Liver (tissue), 3 donors: ENCODE results near the gene TOGARAM1.

Experiments
- EGR1 ChIP-seq, 2 donors: IDR thresholded peaks; 2 replicates each; pipeline ENCODE4 v1.6.1; 2016 to 2018; ENCODE audit warnings: antibody characterized with exemption in 2 of 2, low read depth in 2 of 2
- FOXA2 ChIP-seq: IDR thresholded peaks from 2 replicates; pipeline ENCODE4 v1.6.1; 2016; ENCODE audit warnings: antibody characterized with exemption
- GABPA ChIP-seq, 2 donors: IDR thresholded peaks in 1 of 2; conservative IDR thresholded peaks in 1 of 2; 2 replicates each; pipeline ENCODE4 v1.6.1; 2016; ENCODE audit warnings: antibody characterized with exemption in 2 of 2, mild to moderate bottlenecking in 1 of 2, moderate library complexity in 1 of 2
- HNF4A ChIP-seq, 2 donors: conservative IDR thresholded peaks; 2 replicates each; pipeline ENCODE4 v1.6.1; 2016; ENCODE audit warnings: antibody characterized with exemption in 2 of 2, mild to moderate bottlenecking in 2 of 2
- JUND ChIP-seq, 2 donors: IDR thresholded peaks; 2 replicates each; pipeline ENCODE4 v1.6.1; 2016; ENCODE audit warnings: antibody characterized with exemption in 2 of 2
- RAD21 ChIP-seq, 2 donors: IDR thresholded peaks; 2 replicates each; pipeline ENCODE4 v1.6.1; 2016; ENCODE audit warnings: antibody characterized with exemption in 2 of 2, mild to moderate bottlenecking in 2 of 2
- RXRA ChIP-seq, 2 donors: IDR thresholded peaks; 2 replicates each; pipeline ENCODE4 v1.6.1; 2017 to 2018; ENCODE audit warnings: antibody characterized with exemption in 2 of 2, mild to moderate bottlenecking in 1 of 2
- TAF1 ChIP-seq: conservative IDR thresholded peaks from 2 replicates; pipeline ENCODE4 v1.6.1; 2016; ENCODE audit warnings: antibody characterized with exemption, mild to moderate bottlenecking
- TF ChIP-seq, protein P1 (sequence below): fragments of 150-350 bp; IDR thresholded peaks from 2 replicates; pipeline ENCODE4 v1.5.1; 2017; ENCODE audit warnings: improper control_type of control experiment, low read depth, low read length; ENCODE audit not compliant: missing input control
- TF ChIP-seq, protein P2 (sequence below): IDR thresholded peaks from 2 replicates; pipeline ENCODE4 v1.6.1; 2016; ENCODE audit warnings: antibody characterized with exemption, mild to moderate bottlenecking
- TF ChIP-seq, protein P3 (sequence below): IDR thresholded peaks from 2 replicates; pipeline ENCODE4 v1.6.1; 2016; ENCODE audit warnings: antibody characterized with exemption
- donor health status: healthy.
- donor health status: healthy.

DNA sequence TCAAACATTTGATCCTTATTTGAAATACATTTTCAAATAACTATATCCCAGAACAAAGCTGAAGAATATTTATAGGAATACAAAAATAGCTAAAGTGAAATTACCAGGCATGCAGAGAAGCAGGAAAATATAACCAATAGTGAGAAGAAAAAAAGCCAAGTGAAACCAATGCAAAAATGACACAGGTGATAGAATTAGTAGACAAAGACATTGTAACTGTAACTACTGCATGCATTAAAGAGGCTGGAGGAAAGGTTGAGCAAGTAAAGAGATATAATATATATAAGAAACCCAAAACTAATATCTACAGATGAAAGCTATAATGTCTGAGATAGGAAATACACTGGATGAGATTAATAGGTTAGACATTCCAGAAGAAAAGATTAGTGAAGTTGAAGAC, 72.7 kb downstream of the TOGARAM1 start:
- TF ChIP-seq, protein P1, sequence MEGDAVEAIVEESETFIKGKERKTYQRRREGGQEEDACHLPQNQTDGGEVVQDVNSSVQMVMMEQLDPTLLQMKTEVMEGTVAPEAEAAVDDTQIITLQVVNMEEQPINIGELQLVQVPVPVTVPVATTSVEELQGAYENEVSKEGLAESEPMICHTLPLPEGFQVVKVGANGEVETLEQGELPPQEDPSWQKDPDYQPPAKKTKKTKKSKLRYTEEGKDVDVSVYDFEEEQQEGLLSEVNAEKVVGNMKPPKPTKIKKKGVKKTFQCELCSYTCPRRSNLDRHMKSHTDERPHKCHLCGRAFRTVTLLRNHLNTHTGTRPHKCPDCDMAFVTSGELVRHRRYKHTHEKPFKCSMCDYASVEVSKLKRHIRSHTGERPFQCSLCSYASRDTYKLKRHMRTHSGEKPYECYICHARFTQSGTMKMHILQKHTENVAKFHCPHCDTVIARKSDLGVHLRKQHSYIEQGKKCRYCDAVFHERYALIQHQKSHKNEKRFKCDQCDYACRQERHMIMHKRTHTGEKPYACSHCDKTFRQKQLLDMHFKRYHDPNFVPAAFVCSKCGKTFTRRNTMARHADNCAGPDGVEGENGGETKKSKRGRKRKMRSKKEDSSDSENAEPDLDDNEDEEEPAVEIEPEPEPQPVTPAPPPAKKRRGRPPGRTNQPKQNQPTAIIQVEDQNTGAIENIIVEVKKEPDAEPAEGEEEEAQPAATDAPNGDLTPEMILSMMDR = no peak
- TF ChIP-seq GABPA (IDR thresholded peaks at IDR 0.05 in 1 of 2, conservative IDR thresholded peaks at IDR 0.05 in 1 of 2) (no peak), RXRA (IDR thresholded peaks at IDR 0.05) (no peak), TAF1 (no peak), RAD21 (IDR thresholded peaks at IDR 0.05) (no peak), JUND (IDR thresholded peaks at IDR 0.05) (no peak), EGR1 (IDR thresholded peaks at IDR 0.05; ENCODE audit: low read depth in 2 of 2) (no peak), HNF4A (conservative IDR thresholded peaks at IDR 0.05) (no peak), FOXA2 (no peak)
- TF ChIP-seq, protein P2, sequence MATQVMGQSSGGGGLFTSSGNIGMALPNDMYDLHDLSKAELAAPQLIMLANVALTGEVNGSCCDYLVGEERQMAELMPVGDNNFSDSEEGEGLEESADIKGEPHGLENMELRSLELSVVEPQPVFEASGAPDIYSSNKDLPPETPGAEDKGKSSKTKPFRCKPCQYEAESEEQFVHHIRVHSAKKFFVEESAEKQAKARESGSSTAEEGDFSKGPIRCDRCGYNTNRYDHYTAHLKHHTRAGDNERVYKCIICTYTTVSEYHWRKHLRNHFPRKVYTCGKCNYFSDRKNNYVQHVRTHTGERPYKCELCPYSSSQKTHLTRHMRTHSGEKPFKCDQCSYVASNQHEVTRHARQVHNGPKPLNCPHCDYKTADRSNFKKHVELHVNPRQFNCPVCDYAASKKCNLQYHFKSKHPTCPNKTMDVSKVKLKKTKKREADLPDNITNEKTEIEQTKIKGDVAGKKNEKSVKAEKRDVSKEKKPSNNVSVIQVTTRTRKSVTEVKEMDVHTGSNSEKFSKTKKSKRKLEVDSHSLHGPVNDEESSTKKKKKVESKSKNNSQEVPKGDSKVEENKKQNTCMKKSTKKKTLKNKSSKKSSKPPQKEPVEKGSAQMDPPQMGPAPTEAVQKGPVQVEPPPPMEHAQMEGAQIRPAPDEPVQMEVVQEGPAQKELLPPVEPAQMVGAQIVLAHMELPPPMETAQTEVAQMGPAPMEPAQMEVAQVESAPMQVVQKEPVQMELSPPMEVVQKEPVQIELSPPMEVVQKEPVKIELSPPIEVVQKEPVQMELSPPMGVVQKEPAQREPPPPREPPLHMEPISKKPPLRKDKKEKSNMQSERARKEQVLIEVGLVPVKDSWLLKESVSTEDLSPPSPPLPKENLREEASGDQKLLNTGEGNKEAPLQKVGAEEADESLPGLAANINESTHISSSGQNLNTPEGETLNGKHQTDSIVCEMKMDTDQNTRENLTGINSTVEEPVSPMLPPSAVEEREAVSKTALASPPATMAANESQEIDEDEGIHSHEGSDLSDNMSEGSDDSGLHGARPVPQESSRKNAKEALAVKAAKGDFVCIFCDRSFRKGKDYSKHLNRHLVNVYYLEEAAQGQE = no peak
- TF ChIP-seq, protein P3, sequence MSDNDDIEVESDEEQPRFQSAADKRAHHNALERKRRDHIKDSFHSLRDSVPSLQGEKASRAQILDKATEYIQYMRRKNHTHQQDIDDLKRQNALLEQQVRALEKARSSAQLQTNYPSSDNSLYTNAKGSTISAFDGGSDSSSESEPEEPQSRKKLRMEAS = no peak
